Ectodermal cell (in vitro differentiated cells): Measurements from ENCODE around the gene PSD2.

Source experiments
- H3K27ac ChIP-seq: 2 replicates; pipeline ENCODE4 v1.7.0; 2013; ENCODE audit warnings: mild to moderate bottlenecking, low read depth, low read length; ENCODE audit not compliant: insufficient read depth, poor library complexity, severe bottlenecking
- H3K27me3 ChIP-seq: 2 replicates; pipeline ENCODE4 v1.7.0; 2013; ENCODE audit warnings: mild to moderate bottlenecking, low read length; ENCODE audit not compliant: insufficient read depth, control insufficient read depth, poor library complexity, severe bottlenecking
- H3K36me3 ChIP-seq: one replicate; pipeline ENCODE4 v1.7.0; 2013; ENCODE audit warnings: low read length; ENCODE audit not compliant: control insufficient read depth, insufficient read depth
- H3K4me1 ChIP-seq: one replicate; pipeline ENCODE4 v1.7.0; 2013; ENCODE audit warnings: low read length; ENCODE audit not compliant: control insufficient read depth, insufficient read depth
- H3K4me3 ChIP-seq: 2 replicates; pipeline ENCODE4 v1.7.0; 2013; ENCODE audit warnings: low read depth, low read length, control low read depth; ENCODE audit not compliant: insufficient read depth
- H3K9me3 ChIP-seq: 2 replicates; pipeline ENCODE4 v1.7.0; 2013; ENCODE audit warnings: mild to moderate bottlenecking, low read length, moderate library complexity; ENCODE audit not compliant: control insufficient read depth
- WGBS, 2 experiments: methylation state at CpG; one replicate each; pipeline ENCODE4 v1.1.7; 2013; ENCODE audit warnings: missing lambda C conversion rate in 2 of 2; 5-methylcytosine and 5-hydroxymethylcytosine counted together

PSD2 gene

DNA sequence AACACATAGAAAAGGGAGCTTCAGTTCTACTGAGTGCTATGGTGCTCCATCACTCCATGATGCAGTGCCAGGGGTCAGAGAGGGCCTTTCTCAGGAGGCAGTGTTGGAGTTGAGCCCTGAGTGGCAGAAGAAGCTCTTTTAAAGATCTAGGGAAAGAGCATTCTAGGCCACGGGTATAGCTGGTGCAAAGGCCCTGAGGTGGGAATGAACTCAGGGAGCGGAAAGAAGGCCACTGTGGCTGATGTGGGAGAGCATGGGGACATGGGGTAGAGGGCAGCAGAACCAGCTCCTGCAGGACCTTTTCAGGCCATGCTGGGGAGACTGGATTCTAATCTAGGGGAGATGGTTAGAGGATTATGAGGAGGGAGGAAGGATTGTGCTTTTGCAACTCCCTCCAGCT lies 9.9 kb downstream of the PSD2 start:
- WGBS, 2 experiments, result 89% methylated on average over 2 of the region's 2 CpGs
- H3K4me3 ChIP-seq, result no peak overlapping the region
- H3K9me3 ChIP-seq, result no peaks in the 10 kb centered on the region
- H3K27ac ChIP-seq, result no peak overlapping the region
- no peaks in the 10 kb centered on the region for H3K36me3 ChIP-seq
- no peaks in the 10 kb centered on the region for H3K4me1 ChIP-seq
- peaks cover 17% of the 10 kb centered on the region for H3K27me3 ChIP-seq

DNA sequence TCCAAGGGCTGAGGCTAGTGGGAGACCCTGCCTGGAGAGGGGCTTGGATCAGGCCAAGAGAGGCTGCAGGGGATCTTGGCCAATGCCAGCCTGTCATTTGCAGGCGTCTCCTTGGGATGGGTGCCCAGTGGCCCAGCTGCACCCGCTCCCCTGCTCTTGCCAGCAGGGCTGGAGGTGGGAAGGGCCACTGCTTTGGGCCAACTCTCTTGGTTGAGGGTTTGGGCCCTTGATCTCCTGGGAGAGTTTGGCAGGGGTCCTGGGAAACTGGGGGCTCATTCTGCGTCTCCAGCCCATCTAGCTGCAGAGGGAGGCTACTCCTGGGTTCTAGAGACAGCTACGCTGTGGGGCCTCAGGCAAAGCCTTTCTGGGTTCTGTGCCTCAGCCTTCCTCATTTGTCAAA lies 10.5 kb downstream of the PSD2 start:
- no peaks in the 10 kb centered on the region for H3K36me3 ChIP-seq
- H3K27me3 ChIP-seq, result peaks cover 17% of the 10 kb centered on the region
- H3K9me3 ChIP-seq, result no peaks in the 10 kb centered on the region
- no peaks in the 10 kb centered on the region for H3K4me1 ChIP-seq
- no peak overlapping the region for H3K4me3 ChIP-seq
- no peak overlapping the region for H3K27ac ChIP-seq
- WGBS, 2 experiments, result 91 to 92% methylated on average over 4 of the region's 4 CpGs

DNA sequence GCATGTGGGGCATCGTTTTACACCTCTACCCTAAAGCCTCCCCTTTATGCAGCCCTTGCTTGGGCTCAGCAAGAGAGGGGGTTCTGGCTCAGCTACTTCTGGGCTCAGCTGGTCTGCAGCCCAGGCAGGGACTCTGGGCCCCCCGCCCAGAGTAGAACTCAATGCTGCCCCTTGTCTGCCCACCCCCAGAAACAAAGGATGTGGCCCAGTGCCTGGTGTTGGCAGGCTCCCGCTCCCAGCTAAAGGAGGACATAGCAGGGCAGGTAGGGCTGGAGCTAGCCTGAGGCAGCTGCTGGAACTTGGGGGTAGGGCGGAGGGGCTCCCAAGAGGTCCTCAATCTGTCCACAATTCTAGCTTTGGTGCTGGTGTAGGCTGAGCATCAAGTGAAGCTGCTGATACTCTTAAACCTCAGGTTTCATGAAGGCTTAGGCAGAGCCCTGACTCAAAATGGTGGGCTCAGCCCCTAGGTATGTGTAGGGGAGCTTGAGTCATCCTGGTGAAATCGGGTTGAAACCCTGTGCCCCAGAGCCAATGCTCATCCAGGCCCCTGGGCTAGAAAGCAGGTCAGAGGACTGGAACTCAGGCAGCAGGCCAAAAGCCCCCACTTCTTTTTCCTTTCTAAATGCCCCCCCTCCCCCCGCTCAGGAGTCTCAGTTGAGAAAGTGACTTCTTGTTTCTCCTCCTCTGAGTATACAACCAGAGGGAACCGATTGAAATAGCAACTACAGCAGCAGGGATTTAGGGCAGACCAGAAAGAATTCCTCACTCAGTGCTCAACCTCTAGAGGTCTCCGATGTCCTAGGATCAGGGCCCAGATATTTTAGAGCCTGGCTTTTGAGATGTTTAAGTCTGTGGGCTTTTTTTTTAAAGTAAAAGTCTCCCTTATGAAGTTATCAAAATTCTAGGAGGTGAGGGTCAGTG lies 11.4 kb downstream of the PSD2 start:
- peaks cover 8% of the 10 kb centered on the region for H3K27me3 ChIP-seq
- 68 to 78% methylated on average over 8 of the region's 8 CpGs for WGBS, 2 experiments
- no peaks in the 10 kb centered on the region for H3K36me3 ChIP-seq
- H3K4me1 ChIP-seq, result no peaks in the 10 kb centered on the region
- H3K27ac ChIP-seq, result no peak overlapping the region
- H3K4me3 ChIP-seq, result no peak overlapping the region
- H3K9me3 ChIP-seq, result no peaks in the 10 kb centered on the region

DNA sequence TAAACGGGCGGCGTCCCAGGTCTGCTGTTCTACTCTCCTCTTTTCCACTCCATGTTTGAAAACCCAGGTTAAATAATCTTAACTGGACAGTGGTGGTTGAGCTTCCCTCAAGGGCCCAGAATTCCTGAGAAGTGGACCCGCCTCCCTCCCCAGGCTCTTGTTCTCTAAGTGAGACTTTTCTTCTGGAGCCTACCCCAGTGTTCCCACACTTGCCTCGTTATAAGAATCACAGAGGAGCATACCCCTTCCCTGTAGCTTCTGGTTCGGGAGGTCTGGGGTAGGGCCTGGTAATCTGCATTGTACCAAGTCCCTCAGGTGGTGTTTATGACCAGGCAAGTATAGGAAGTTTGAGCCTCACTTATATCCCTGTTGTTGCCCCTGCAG lies 12.0 kb downstream of the PSD2 start:
- no peaks in the 10 kb centered on the region for H3K9me3 ChIP-seq
- no peak overlapping the region for H3K4me3 ChIP-seq
- no peaks in the 10 kb centered on the region for H3K36me3 ChIP-seq
- no peak overlapping the region for H3K27ac ChIP-seq
- no peaks in the 10 kb centered on the region for H3K4me1 ChIP-seq
- peaks cover 1% of the 10 kb centered on the region for H3K27me3 ChIP-seq
- 81 to 82% methylated on average over 6 of the region's 6 CpGs for WGBS, 2 experiments

DNA sequence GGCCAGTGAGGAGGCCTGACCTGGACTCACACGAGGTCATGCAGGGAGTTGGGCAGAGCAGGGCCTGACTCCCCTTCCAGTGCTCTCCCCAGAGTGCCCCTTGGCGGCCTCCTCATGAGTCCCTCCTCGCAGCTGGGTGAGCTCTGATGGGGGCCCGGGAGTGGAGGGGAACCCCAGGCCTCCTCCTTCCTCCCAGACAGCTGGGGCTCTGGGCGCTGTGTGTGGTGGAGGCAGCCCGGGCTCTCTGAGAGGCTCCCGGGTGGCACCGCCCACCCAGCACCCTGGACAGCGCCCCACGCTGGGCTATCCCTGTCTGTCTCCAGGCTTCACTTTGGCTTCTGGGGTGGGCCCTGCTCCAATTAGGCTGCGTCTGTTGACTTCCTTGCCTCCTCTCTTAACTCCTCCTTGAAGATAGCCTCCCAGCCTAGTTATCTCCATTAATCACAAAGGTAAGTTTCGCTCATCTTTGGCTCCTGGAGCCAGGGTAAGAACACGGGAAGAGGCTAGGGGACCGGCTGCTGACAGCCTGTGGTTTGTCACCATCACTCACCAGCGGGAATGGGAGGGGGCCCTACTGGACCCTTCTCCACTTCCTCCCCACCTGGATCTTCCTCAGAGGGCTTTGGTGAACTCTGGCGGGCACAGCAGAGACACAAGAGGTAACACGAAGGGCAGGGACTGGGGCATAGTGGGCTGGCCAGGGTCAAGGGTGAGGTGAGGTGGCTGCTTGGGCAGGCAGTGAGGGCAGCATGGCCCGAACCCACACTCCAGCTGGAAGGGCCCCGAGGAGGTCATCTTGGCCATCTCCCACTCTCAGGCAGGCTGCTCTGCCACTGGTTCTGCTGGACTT lies 13.1 kb downstream of the PSD2 start:
- 55 to 56% methylated on average over 19 of the region's 19 CpGs for WGBS, 2 experiments
- H3K36me3 ChIP-seq, result no peaks in the 10 kb centered on the region
- no peaks in the 10 kb centered on the region for H3K4me1 ChIP-seq
- H3K9me3 ChIP-seq, result no peaks in the 10 kb centered on the region
- no peak overlapping the region for H3K27ac ChIP-seq
- H3K27me3 ChIP-seq, result no peaks in the 10 kb centered on the region
- H3K4me3 ChIP-seq, result no peak overlapping the region

DNA sequence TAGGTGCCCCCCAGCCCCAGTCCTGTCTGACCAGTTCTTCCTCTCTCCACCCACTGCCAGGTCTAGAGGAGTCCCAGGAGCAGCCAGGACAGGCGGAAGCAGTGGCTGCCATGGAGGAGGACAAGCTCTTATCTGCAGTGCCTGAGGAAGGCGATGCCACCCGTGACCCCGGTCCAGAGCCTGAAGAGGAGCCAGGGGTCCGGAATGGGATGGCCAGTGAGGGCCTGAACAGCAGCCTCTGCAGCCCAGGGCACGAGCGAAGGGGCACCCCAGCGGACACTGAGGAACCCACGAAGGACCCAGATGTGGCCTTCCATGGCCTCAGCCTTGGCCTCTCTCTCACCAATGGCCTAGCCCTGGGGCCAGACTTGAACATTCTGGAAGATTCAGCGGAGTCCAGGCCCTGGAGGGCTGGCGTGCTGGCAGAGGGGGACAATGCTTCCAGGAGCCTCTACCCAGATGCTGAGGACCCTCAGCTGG lies 13.8 kb downstream of the PSD2 start:
- Histone ChIP-seq H3K36me3 (no peaks in the 10 kb centered on the region), H3K27ac (no peak overlapping the region), H3K4me3 (no peak overlapping the region), H3K27me3 (no peaks in the 10 kb centered on the region), H3K4me1 (no peaks in the 10 kb centered on the region), H3K9me3 (no peaks in the 10 kb centered on the region)
- 93 to 94% methylated on average over 11 of the region's 11 CpGs for WGBS, 2 experiments

DNA sequence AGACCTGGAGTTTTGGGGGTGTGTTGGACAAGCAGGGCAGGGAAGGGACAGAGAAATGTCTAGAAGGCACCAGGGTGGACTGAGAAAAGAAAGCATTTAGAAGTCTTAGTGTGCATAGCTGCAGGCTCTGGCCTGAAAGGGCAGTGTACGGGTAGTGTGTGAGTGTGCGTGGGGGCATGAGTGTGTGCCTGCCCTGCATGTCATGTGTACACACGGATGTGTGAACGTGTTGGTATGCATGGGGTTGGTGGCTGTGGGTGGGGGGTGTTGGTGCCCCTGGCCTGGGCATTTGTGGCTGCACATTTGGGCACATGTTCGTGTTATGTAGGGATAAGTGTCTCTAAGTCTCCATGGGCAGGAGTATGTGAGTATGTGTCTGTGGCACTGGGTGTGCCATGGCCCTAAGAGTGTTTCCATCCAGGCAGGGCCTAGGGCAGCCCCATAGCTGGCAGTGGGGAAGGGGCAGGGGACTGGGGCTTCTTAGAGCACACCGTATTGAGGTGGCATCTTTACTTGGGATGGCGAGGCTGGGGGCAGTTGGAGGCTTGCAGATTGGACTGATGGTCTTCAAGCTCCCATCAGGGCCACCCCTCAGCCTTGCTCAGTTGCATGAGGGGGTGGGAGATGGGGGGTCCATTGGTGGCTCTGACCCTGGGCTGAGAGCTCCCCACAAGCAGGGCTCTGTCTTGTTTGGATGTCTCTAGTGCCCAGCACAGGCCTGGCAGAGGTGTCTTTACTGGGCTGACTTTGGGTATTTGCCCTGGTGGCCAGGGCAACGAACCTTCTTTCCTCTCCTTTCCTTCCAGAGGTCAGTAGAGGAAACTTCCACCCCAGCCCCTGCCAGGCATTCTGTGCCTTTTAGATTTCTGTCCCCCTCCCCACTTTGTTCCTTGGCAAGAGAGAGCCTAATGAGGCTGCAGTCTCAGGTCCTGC lies 15.0 kb downstream of the PSD2 start:
- Histone ChIP-seq H3K4me3 (no peak overlapping the region), H3K4me1 (no peaks in the 10 kb centered on the region), H3K36me3 (no peaks in the 10 kb centered on the region), H3K27me3 (no peaks in the 10 kb centered on the region), H3K27ac (no peak overlapping the region), H3K9me3 (no peaks in the 10 kb centered on the region)
- WGBS, 2 experiments, result 88 to 91% methylated on average over 8 of the region's 8 CpGs

DNA sequence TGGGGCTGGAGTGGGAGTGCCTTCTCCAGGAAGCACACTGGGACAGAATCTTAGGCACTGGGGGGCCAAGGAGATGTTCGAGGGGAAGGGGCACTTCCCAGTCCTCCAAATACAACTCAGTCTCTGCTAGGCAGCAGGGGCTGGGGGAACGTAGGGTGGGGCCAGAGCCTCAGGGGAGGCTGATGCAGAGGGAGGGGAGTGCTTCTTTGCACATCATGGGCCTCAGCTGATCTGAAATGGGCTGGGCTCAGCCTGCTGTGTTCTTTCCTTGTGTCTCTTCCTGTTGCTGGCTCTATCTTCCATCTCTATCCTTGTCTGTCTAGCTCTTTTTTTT lies 15.6 kb downstream of the PSD2 start:
- WGBS, 2 experiments, result 37 to 49% methylated on average over 2 of the region's 2 CpGs
- Histone ChIP-seq H3K27me3 (no peaks in the 10 kb centered on the region), H3K4me3 (no peak overlapping the region), H3K4me1 (no peaks in the 10 kb centered on the region), H3K9me3 (no peaks in the 10 kb centered on the region), H3K36me3 (no peaks in the 10 kb centered on the region), H3K27ac (no peak overlapping the region)

DNA sequence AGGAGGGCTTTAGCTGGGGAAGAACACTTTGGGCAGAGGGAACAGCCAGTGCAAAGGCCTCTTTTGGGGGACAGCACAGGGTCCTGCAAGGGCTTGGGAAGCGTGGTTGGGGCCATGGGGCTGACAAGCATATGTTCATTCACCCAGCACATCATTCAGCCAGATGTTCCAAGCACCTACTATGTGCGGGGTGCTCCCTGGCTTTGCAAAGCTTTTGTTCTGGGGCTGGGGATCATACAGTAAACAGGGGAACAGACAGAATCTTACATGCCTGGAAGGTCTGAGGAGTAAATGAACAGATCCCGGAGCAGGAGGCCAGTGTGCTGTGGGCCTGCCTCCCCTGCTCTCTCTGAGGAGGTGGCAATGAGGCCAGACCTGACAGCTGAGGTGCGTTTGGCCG lies 16.7 kb downstream of the PSD2 start:
- WGBS, 2 experiments, result 88 to 94% methylated on average over 5 of the region's 5 CpGs
- H3K4me1 ChIP-seq, result no peaks in the 10 kb centered on the region
- no peaks in the 10 kb centered on the region for H3K27me3 ChIP-seq
- no peaks in the 10 kb centered on the region for H3K9me3 ChIP-seq
- H3K27ac ChIP-seq, result no peak overlapping the region
- no peak overlapping the region for H3K4me3 ChIP-seq
- no peaks in the 10 kb centered on the region for H3K36me3 ChIP-seq
